Retinal pigment epithelial cell (primary cell): ENCODE data around the gene USP10.
"Not testable (repeated sequence)": the region's sequence is repeated elsewhere in the genome, so short reads cannot be mapped to it uniquely, and the experiment has no call there.

ENCODE experiments used
- DNase-seq: peaks from one replicate; pipeline ENCODE4 v3.0.0-alpha.2; 2010; ENCODE audit warnings: low read depth
- H3K4me3 ChIP-seq: 2 replicates; pipeline ENCODE4 v1.5.1; 2011; ENCODE audit warnings: mild to moderate bottlenecking, low read length, control low read depth, moderate library complexity
- TF ChIP-seq, protein P1 (sequence below): conservative IDR thresholded peaks from 2 replicates; pipeline ENCODE4 v1.5.1; 2011; ENCODE audit warnings: low read depth, low read length, control low read depth, inconsistent platforms

USP10 gene

DNA sequence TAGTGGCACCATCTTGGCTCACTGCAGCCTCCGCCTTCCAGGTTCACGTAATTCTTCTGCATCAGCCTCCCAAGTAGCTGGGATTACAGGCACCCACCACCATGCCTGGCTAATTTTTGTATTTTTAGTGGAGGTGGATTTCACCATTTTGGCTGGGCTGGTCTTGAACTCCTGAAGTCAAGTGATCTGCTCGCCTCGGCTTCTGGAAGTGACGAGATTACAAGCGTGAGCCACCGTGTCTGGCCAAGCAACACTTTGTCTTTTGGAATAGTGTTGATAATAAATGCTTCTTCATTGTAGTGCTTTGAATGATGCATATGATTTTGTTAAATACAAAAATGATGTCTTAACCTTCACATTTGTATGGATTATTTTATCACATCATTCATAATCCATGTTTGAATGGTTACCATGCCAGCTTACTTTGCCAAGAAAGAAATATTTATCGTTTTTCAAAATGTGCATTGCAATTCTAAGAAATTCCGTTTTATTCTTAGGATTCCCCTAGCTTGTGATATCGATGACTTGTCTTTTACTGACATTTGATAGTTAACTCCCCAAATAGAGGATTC is 29.1 kb downstream of the USP10 start:
- TF ChIP-seq, protein P1, sequence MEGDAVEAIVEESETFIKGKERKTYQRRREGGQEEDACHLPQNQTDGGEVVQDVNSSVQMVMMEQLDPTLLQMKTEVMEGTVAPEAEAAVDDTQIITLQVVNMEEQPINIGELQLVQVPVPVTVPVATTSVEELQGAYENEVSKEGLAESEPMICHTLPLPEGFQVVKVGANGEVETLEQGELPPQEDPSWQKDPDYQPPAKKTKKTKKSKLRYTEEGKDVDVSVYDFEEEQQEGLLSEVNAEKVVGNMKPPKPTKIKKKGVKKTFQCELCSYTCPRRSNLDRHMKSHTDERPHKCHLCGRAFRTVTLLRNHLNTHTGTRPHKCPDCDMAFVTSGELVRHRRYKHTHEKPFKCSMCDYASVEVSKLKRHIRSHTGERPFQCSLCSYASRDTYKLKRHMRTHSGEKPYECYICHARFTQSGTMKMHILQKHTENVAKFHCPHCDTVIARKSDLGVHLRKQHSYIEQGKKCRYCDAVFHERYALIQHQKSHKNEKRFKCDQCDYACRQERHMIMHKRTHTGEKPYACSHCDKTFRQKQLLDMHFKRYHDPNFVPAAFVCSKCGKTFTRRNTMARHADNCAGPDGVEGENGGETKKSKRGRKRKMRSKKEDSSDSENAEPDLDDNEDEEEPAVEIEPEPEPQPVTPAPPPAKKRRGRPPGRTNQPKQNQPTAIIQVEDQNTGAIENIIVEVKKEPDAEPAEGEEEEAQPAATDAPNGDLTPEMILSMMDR: no peak
- DNase-seq: no peak
- H3K4me3 ChIP-seq: no peak overlapping the region

DNA sequence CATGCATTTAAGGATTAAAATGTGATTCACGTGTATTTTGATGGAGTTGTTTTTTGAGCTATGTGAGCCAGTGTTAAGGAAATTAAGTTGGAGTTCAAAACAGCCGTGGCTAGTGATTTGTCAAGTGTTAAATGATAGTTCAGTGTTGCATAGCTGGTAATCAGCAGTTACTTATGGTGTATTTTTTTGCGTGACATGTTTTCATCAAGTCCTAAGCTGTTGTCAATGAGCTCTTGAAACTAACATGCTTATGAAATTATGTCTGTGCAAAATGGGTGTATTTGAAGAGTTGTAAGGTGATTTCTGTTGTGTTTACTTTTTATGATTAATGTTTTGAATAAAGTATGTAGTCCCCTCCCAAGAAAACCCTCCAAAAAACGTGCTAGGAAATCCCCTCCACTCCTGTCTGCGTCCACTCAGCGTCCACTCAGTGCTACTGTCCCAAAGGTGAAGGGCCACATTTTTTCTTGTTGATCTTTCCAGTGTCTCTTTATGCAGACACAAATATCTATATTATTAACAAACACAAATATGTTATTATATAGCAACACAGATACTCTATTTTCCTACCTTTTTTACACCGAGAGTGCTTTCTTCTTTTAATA is 30.0 kb downstream of the USP10 start:
- TF ChIP-seq, protein P1: no peak
- no peak for DNase-seq
- peak overlapping the region; percentile 13 for H3K4me3 ChIP-seq

DNA sequence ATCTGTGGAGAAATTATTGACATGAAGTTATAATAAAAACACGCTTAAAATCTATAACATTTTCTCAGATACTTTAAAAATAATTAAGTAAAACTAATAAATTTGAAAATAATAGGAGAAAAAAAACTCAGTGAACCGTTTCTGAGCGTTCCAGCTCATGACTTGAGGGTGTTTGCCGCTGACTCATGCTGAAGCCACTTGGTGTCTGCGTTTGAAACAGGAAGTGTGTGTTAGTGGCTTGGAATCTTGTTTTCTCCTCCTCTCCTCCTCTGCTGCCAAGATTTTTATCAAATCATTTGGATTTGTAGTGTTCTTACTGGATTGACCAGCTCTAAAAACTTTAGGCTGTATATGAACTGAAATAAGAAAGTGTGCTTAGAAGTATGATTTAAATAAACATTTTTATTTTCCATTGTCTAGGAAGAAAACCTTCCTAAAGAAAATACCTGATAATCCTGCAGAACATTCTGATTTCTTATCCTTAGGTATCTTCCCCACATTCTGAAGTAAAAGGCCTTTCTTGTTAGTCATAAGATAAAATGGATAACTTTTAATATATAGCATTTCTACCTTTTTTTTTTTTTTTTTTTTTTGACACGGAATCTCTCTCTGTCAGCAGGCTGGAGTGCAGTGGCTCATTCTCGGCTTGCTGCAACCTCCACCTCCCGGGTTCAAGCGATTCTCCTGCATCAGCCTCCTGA is 30.8 kb downstream of the USP10 start:
- peak; percentile 87 for DNase-seq
- TF ChIP-seq, protein P1: no peak

DNA sequence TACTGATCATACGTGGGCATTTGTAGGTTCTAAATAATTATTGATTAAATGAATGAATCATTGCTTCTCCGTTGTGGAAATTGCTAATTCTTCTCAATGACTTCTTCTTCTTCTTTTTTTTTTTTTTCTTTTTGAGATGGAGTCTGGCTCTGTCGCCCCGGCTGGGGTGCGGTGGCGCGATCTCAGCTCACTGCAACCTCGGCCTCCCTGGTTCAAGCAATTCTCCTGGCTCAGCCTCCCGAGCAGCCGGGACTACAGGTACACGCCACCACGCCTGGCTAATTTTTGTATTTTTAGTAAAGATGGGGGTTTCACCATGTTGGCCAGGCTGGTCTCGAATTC is 32.5 kb downstream of the USP10 start:
- not testable (repeated sequence) for H3K4me3 ChIP-seq, DNase-seq

More for the DNA sequence above, 30.8 kb downstream of the USP10 start:
- H3K4me3 ChIP-seq: peak overlapping the region; percentile 13

DNA sequence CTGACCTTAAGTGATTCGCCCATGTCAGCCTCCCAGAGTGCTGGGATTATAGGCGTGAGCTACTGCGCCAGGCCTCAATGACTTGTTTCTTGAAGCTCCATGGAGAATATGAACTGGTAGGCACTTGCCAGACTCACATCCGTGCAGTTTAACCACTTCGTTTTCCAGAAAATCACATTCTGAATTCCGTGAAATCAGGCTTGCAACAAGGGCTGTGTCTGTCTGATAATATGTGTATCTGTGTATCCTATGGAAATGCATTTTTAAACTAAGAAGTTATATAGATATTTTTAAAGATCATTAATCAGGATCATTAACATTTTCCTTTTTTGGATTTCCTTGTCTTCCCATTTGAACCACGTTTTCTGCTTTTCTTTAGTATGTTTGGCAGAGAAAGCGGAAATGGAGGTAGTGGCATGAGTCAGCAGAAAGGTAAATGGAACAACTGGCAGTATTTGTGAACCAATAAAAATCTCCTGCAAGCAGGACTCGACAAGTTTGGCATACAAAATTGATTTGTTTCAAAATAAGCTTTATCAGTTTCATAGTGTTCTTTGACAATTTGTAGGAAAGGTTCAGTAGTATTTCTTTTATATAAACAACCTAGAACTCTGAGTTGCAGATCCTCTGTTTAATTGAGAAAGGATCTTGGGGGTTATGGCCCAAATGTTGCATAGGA is 33.0 kb downstream of the USP10 start:
- H3K4me3 ChIP-seq: no peak overlapping the region
- TF ChIP-seq, protein P1: no peak
- no peak for DNase-seq

DNA sequence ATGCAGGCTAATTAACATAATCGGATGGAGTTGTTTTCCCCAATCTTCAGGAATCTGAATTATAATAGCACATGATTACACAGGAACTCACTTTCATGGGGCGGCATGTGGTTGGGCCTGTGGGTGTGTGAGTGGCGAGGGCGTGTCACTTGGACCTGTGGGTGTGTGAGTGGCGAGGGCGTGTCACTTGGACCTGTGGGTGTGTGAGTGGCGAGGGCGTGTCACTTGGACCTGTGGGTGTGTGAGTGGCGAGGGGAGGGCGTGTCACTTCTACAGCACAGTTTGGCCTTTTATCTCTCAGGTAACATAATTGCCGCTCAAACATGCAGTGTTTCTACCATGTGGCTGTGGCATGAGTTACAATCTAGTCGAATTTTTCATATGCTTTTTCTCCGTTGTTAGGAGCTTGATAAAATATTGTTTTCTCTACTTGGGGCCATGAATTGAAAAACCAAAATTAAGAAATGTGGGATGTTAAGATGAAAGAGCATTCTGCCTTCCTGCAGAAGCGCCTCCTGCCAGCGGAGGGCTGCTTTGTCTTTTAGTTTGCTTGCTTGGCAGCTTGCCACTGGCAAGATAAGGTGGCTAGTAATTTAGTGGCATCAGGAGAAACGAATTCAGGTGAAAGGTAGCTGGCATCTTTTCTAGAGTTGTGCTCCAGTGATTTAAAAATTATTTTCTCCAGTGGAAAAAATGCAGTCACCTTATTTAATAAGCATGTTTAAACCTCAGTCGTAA is 36.2 kb downstream of the USP10 start:
- H3K4me3 ChIP-seq: no peak overlapping the region
- DNase-seq: no peak
- TF ChIP-seq, protein P1: no peak
